MCF 10A (cell line): ENCODE results near the gene SYNDIG1. TPM values are rescaled to one million over a fixed set of nuclear protein-coding genes. Genes with fewer than 3 reads are reported as not detected.

Source experiments
- BruUV-seq: library from RNA; stranded (reverse); fragments of 400-500 nt; replicated peaks from 2 replicates; lab custom pipeline; 2021; lab: Mats Ljungman, UMichigan
- CTCF ChIA-PET: fragments of 300-600 bp; sonication (Branson Sonifier 250); formaldehyde crosslinking; extraction: SDS; loops from one replicate; lab custom pipeline; 2021; ENCODE audit warnings: antibody characterized with exemption, inconsistent platforms; lab: Yijun Ruan, JAX
- POLR2A ChIA-PET: fragments of 300-600, 350-650 bp; sonication (Branson Sonifier 250); formaldehyde crosslinking; extraction: SDS; loops from one replicate; lab custom pipeline; 2020; ENCODE audit warnings: antibody characterized with exemption, inconsistent platforms; lab: Yijun Ruan, JAX
- DNase-seq: peaks from one replicate; pipeline ENCODE4 v3.0.0-alpha.2; 2018; ENCODE audit not compliant: unreplicated experiment
- H3K27ac Mint-ChIP-seq: one replicate; pipeline ENCODE4 v1.8.0; 2022; ENCODE audit warnings: mild to moderate bottlenecking, low read depth, mixed read lengths; ENCODE audit not compliant: unreplicated experiment
- H3K27me3 Mint-ChIP-seq: one replicate; pipeline ENCODE4 v1.8.0; 2022; ENCODE audit warnings: mixed read lengths; ENCODE audit not compliant: insufficient read depth, unreplicated experiment
- H3K36me3 Mint-ChIP-seq: one replicate; pipeline ENCODE4 v1.8.0; 2022; ENCODE audit warnings: mild to moderate bottlenecking, moderate library complexity, mixed read lengths; ENCODE audit not compliant: insufficient read depth, unreplicated experiment
- H3K4me1 Mint-ChIP-seq: one replicate; pipeline ENCODE4 v1.8.0; 2022; ENCODE audit warnings: mixed read lengths; ENCODE audit not compliant: insufficient read depth, unreplicated experiment
- H3K4me3 Mint-ChIP-seq: one replicate; pipeline ENCODE4 v1.8.0; 2022; ENCODE audit warnings: mild to moderate bottlenecking, moderate library complexity, mixed read lengths; ENCODE audit not compliant: unreplicated experiment
- H3K9me3 Mint-ChIP-seq: one replicate; pipeline ENCODE4 v1.8.0; 2022; ENCODE audit warnings: mixed read lengths; ENCODE audit not compliant: unreplicated experiment
- CTCF ChIP-seq: fragments of 200-600 bp; IDR thresholded peaks from one replicate; pipeline ENCODE4 v1.8.0; 2022; ENCODE audit warnings: antibody characterized with exemption, mild to moderate bottlenecking; ENCODE audit not compliant: unreplicated experiment
- intact Hi-C: fragments of 100-400 bp; cut with micrococcal nuclease; formaldehyde crosslinking; loops from 2 replicates; pipeline ENCODE4 v1.14.1; 2022
- total RNA-seq: library from RNA; stranded (reverse); gene quantifications from 2 replicates; pipeline ENCODE4 v1.2.3, GENCODE V29; 2022

Gene SYNDIG1
- total RNA-seq, 1 experiment from 2014 or later, result not detected

- no peaks in the 10 kb centered on the region for H3K36me3 Mint-ChIP-seq
Observed at GRCh38 chr20:24504331-24505285, 35.2 kb downstream of the SYNDIG1 start.

GRCh38 chr20:24506146-24506545, 36.7 kb downstream of the SYNDIG1 start:
- CTCF ChIA-PET, result interaction anchor here (0.7 kb wide), 1 partner anchor 785 kb away, joined by 3 read pairs; no protein-coding TSS in a partner anchor
- BruUV-seq, result no TSS peak
- Mint-ChIP-seq H3K4me1 (no peaks in the 10 kb centered on the region), H3K27ac (no peak overlapping the region), H3K36me3 (no peaks in the 10 kb centered on the region), H3K4me3 (no peak overlapping the region), H3K9me3 (peaks cover 47% of the 10 kb centered on the region), H3K27me3 (no peaks in the 10 kb centered on the region)
- no peak for DNase-seq
- no peak for TF ChIP-seq CTCF
- POLR2A ChIA-PET, result no interaction called here
- intact Hi-C loops, result no loop called here

More at GRCh38 chr20:24504331-24505285, 35.2 kb downstream of the SYNDIG1 start:
- intact Hi-C loops, result no loop called here
- TF ChIP-seq CTCF, result no peak
- no TSS peak for BruUV-seq
- no peaks in the 10 kb centered on the region for H3K27me3 Mint-ChIP-seq
- CTCF ChIA-PET, result interaction anchor here (0.5 kb wide), 1 partner anchor 199 kb away, joined by 4 read pairs; no protein-coding TSS in a partner anchor
- H3K4me3 Mint-ChIP-seq, result no peak overlapping the region
- no peaks in the 10 kb centered on the region for H3K4me1 Mint-ChIP-seq
- H3K27ac Mint-ChIP-seq, result no peak overlapping the region
- POLR2A ChIA-PET, result no interaction called here
- DNase-seq, result no peak
- peaks cover 53% of the 10 kb centered on the region for H3K9me3 Mint-ChIP-seq

DNA sequence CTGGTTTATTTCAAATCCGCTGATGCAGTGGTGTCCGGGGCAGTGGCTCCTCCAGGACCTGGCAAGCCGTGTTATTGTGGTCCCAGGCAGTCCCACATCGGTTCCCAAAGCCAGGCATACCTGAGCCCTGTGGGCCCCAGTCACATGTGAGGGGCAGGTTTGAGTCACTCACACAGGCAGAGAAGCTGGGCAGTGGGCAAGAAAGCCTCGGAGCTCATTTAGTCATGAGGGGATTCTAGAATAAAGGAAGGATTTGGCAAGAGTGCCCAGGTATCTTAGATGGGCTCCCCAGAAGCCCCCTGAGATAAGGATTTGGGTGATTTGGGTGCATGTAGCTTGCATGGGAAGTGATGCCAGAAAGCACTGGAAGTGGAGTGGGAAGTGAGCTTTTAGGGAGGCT, 37.3 kb downstream of the SYNDIG1 start:
- Mint-ChIP-seq H3K27ac (no peak overlapping the region), H3K27me3 (no peaks in the 10 kb centered on the region)
- CTCF ChIA-PET, result interaction anchor here (0.7 kb wide), 1 partner anchor 786 kb away, joined by 3 read pairs; no protein-coding TSS in a partner anchor

More for the DNA sequence above, 37.3 kb downstream of the SYNDIG1 start:
- H3K4me3 Mint-ChIP-seq, result no peak overlapping the region
- POLR2A ChIA-PET, result no interaction called here
- intact Hi-C loops, result no loop called here
- peaks cover 47% of the 10 kb centered on the region for H3K9me3 Mint-ChIP-seq
- TF ChIP-seq CTCF, result no peak
- H3K36me3 Mint-ChIP-seq, result no peaks in the 10 kb centered on the region
- no TSS peak for BruUV-seq
- no peaks in the 10 kb centered on the region for H3K4me1 Mint-ChIP-seq
- no peak for DNase-seq
